GM12878 (cell line): ENCODE data around the gene SLC22A4. TPM values are rescaled to one million over a fixed set of nuclear protein-coding genes. Genes with fewer than 3 reads are reported as not detected.

ENCODE experiments used
- ATAC-seq: fragments of 200-7000 bp; cut with Tn5 transposase; 3 replicates; pipeline ENCODE4 v1.9.1; 2020; ENCODE audit warnings: mild to moderate bottlenecking, moderate library complexity
- BruUV-seq: library from RNA; stranded (reverse); fragments of 400-500 nt; replicated peaks from 2 replicates; lab custom pipeline; 2021; lab: Mats Ljungman, UMichigan
- CTCF ChIA-PET: fragments of 300-600 bp; sonication (Branson Sonifier 250); formaldehyde crosslinking; extraction: SDS; loops from one replicate; lab custom pipeline; 2021; ENCODE audit warnings: inconsistent platforms; lab: Yijun Ruan, JAX
- POLR2A ChIA-PET: fragments of 350-600 bp; formaldehyde crosslinking; extraction: SDS; loops from one replicate; lab custom pipeline; 2021; ENCODE audit warnings: inconsistent platforms; lab: Charles Lee
- RAD21 ChIA-PET: fragments of 300-600 bp; sonication (Branson Sonifier 250); formaldehyde crosslinking; loops from one replicate; lab custom pipeline; 2023; ENCODE audit warnings: antibody characterized with exemption; ENCODE audit not compliant: unreplicated experiment; lab: Charles Lee
- SMC1A ChIA-PET: fragments of 300-600 bp; sonication (Branson Sonifier 250); formaldehyde crosslinking; loops from one replicate; lab custom pipeline; 2023; ENCODE audit not compliant: unreplicated experiment, uncharacterized antibody; lab: Charles Lee
- DNase-seq: peaks from one replicate; pipeline ENCODE4 v3.0.0-alpha.2; 2011; ENCODE audit warnings: low read depth, low spot score
- FAIRE-seq: peaks from 3 replicates; lab custom pipeline; 2011; peaks lifted over from hg19 to GRCh38; lab: Jason Lieb, UNC
- H2AFZ ChIP-seq: 2 replicates; pipeline ENCODE4 v1.6.0; 2011; ENCODE audit warnings: low read depth, low read length, control low read depth; ENCODE audit not compliant: control insufficient read depth
- H3K27ac ChIP-seq: 2 replicates; pipeline ENCODE4 v1.5.1; 2011; ENCODE audit warnings: control low read depth; ENCODE audit not compliant: control insufficient read depth, insufficient read depth
- H3K27me3 ChIP-seq, 2 experiments: replicated peaks in 1 of 2; 2 replicates each; pipeline versions ENCODE4 v1.6.0 to v1.6.1; 2011; ENCODE audit warnings: low read length in 1 of 2; ENCODE audit not compliant: control insufficient read depth in 2 of 2, insufficient read depth in 2 of 2
- H3K36me3 ChIP-seq, 2 experiments: 2 replicates each; pipeline ENCODE4 v1.5.1; 2011; ENCODE audit warnings: low read length in 1 of 2; ENCODE audit not compliant: control insufficient read depth in 2 of 2, insufficient read depth in 2 of 2
- H3K4me1 ChIP-seq: 2 replicates; pipeline ENCODE4 v1.6.1; 2011; ENCODE audit warnings: mild to moderate bottlenecking, low read length, moderate library complexity, mixed read lengths; ENCODE audit not compliant: control insufficient read depth, insufficient read depth
- H3K4me2 ChIP-seq: 2 replicates; pipeline ENCODE4 v1.6.0; 2011; ENCODE audit warnings: control low read depth; ENCODE audit not compliant: control insufficient read depth, insufficient read depth
- H3K4me3 ChIP-seq: fragments of 200-600 bp; sonication (generic); 2 replicates; pipeline ENCODE4 v1.5.1; 2016
- H3K79me2 ChIP-seq: 2 replicates; pipeline ENCODE4 v1.6.0; 2011; ENCODE audit warnings: low read length; ENCODE audit not compliant: control insufficient read depth, insufficient read depth
- H3K9ac ChIP-seq: 2 replicates; pipeline ENCODE4 v1.8.0; 2011; ENCODE audit warnings: low read length, control low read depth, mixed read lengths; ENCODE audit not compliant: control insufficient read depth, insufficient read depth
- H3K9me3 ChIP-seq: replicated peaks from 3 replicates; pipeline ENCODE4 v1.5.1; 2011; ENCODE audit warnings: mild to moderate bottlenecking, low read length; ENCODE audit not compliant: control insufficient read depth, insufficient read depth
- H4K20me1 ChIP-seq: 2 replicates; pipeline ENCODE4 v1.6.0; 2011; ENCODE audit not compliant: control insufficient read depth, insufficient read depth
- GATAD2B ChIP-seq: fragments of 450-650 bp; conservative IDR thresholded peaks from 2 replicates; pipeline ENCODE4 v1.6.1; 2017; ENCODE audit warnings: low read depth, mild to moderate bottlenecking, moderate library complexity
- JUND ChIP-seq: IDR thresholded peaks from 2 replicates; pipeline ENCODE4 v1.6.1; 2012; ENCODE audit warnings: low read depth, mild to moderate bottlenecking, low read length, improper control_type of control experiment, moderate library complexity
- NBN ChIP-seq: fragments of 450-650 bp; IDR thresholded peaks from 2 replicates; pipeline ENCODE4 v1.6.1; 2016
- NR2C1 ChIP-seq: fragments of 450-650 bp; IDR thresholded peaks from 2 replicates; pipeline ENCODE4 v1.6.1; 2017; ENCODE audit warnings: antibody characterized with exemption, mild to moderate bottlenecking, moderate library complexity
- PAX5 ChIP-seq: IDR thresholded peaks from 2 replicates; pipeline ENCODE4 v1.6.1; 2011; ENCODE audit warnings: low read depth, low read length, borderline replicate concordance
- in situ Hi-C: fragments of 300-500 bp; cut with MboI; formaldehyde crosslinking; loops from 9 replicates; pipeline ENCODE4 v1.14.3; 2018; ENCODE audit warnings: mixed read lengths
- intact Hi-C: fragments of 100-400 bp; cut with micrococcal nuclease; formaldehyde crosslinking; loops from one replicate; pipeline ENCODE4 v1.14.2; 2022; ENCODE audit not compliant: unreplicated experiment
- polyA plus RNA-seq, 11 experiments: library from polyadenylated mRNA; depleted of rRNA in 4 of 11; unstranded in 6 of 11; stranded (reverse) in 5 of 11; fragments of >200 nt; fragmentation: Nextera tagmentation in 4 of 11; fragmentation: Illumina TruSeq in 1 of 11; extraction: Ambion mirVana in 4 of 11; extraction: Trizol in 1 of 11; gene quantifications; 1 replicate in 1 of 11; 2 replicates in 10 of 11; pipeline versions ENCODE4 v1.2.1 to v1.2.3, GENCODE V29; 2011 to 2016; ENCODE audit warnings: inconsistent platforms in 2 of 11, missing spikeins in 2 of 11, low read depth in 1 of 11
- total RNA-seq, 4 experiments: library from RNA; depleted of rRNA in 3 of 4; stranded (reverse); fragments of >200 nt in 3 of 4; fragmentation: Illumina TruSeq in 1 of 4; extraction: Trizol in 1 of 4; gene quantifications; 2 replicates each; pipeline versions ENCODE4 v1.2.1 to v1.2.3, GENCODE V29; 2013 to 2021
- TF ChIP-seq, protein P1 (sequence below): fragments of 450-650 bp; formaldehyde crosslinking; IDR thresholded peaks from 2 replicates; pipeline ENCODE4 v1.5.0; 2022; ENCODE audit warnings: mild to moderate bottlenecking, missing genetic modification characterization
- TF ChIP-seq, protein P2 (sequence below): IDR thresholded peaks from 2 replicates; pipeline ENCODE4 v1.6.1; 2012; ENCODE audit warnings: low read depth, low read length, improper control_type of control experiment
- TF ChIP-seq, protein P3 (sequence below): fragments of 450-650 bp; IDR thresholded peaks from 2 replicates; pipeline ENCODE4 v1.6.1; 2018; ENCODE audit warnings: borderline replicate concordance, mild to moderate bottlenecking; ENCODE audit not compliant: partially characterized antibody
- TF ChIP-seq, protein P4 (sequence below): IDR thresholded peaks from 2 replicates; pipeline ENCODE4 v1.6.1; 2011; ENCODE audit warnings: borderline replicate concordance, low read depth, mild to moderate bottlenecking, moderate library complexity, mixed read lengths, low read length; ENCODE audit not compliant: insufficient read depth; ENCODE audit errors: extremely low read length

The SLC22A4 gene
- total and polyA plus RNA-seq, 10 of the 15 experiments (the other 5 are each of a cell fraction or from before 2014, with no cell fraction given): 0.04 to 0.61 (median 0.10) TPM; not detected in 2

DNA sequence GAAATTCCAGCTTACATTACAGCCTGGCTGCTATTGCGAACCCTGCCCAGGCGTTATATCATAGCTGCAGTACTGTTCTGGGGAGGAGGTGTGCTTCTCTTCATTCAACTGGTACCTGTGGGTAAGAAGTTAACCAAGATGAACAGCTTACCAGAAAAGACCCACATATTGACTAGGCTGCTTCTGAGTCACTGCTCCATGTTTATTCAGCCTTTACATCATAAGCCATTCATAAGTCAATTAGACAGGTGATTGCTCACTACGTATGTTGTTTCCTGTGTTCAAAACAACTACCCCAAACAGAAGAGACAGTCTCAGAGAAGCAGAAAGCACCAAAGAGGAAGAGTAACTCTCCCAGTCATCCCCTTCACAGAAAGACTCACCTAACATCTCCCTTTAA is 40.6 kb downstream of the SLC22A4 start (continued):
- TF ChIP-seq, protein P1, sequence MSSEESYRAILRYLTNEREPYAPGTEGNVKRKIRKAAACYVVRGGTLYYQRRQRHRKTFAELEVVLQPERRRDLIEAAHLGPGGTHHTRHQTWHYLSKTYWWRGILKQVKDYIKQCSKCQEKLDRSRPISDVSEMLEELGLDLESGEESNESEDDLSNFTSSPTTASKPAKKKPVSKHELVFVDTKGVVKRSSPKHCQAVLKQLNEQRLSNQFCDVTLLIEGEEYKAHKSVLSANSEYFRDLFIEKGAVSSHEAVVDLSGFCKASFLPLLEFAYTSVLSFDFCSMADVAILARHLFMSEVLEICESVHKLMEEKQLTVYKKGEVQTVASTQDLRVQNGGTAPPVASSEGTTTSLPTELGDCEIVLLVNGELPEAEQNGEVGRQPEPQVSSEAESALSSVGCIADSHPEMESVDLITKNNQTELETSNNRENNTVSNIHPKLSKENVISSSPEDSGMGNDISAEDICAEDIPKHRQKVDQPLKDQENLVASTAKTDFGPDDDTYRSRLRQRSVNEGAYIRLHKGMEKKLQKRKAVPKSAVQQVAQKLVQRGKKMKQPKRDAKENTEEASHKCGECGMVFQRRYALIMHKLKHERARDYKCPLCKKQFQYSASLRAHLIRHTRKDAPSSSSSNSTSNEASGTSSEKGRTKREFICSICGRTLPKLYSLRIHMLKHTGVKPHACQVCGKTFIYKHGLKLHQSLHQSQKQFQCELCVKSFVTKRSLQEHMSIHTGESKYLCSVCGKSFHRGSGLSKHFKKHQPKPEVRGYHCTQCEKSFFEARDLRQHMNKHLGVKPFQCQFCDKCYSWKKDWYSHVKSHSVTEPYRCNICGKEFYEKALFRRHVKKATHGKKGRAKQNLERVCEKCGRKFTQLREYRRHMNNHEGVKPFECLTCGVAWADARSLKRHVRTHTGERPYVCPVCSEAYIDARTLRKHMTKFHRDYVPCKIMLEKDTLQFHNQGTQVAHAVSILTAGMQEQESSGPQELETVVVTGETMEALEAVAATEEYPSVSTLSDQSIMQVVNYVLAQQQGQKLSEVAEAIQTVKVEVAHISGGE (CRISPR knock-in tag): no peak
- TF ChIP-seq JUND: no peak

DNA sequence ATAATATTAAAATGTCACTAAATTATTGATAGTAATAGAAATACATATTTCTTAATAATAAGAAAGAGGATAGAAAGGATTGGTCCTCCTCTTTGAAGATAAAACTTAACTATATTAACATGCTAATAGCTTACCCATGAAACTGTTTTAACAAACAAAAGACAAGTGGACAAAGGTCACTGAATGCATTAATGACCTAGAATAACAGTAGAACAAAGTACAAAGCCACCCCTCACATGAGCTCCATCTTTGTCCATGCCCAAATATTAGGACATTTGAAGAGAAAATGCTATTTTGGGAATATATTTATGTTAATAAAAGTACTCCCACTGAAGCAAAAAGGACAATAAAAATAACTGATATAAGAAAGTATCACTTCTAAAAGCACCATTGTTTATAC is 41.2 kb downstream of the SLC22A4 start:
- Histone ChIP-seq H3K4me1 (no peaks in the 10 kb centered on the region), H2AFZ (no peak overlapping the region), H3K9me3 (no peaks in the 10 kb centered on the region; the same call in 2 of the 3 replicates), H3K4me3 (no peak overlapping the region), H3K9ac (no peak overlapping the region), H3K36me3 (no peaks in the 10 kb centered on the region), H3K4me2 (no peak overlapping the region), H4K20me1 (no peaks in the 10 kb centered on the region), H3K27me3 (no peaks in the 10 kb centered on the region), H3K79me2 (no peaks in the 10 kb centered on the region), H3K27ac (no peak overlapping the region)
- ChIA-PET RAD21 (interaction anchor here (0.7 kb wide), 1 partner anchor 33 kb away, joined by 3 read pairs; no protein-coding TSS in a partner anchor), SMC1A (interaction anchor here (0.7 to 1.4 kb wide), 8 partner anchors 10 to 68 kb away, joined by 3 to 5 read pairs (median 3); partner anchors contain the start of gene SLC22A4), CTCF (interaction anchor here (0.9 to 2.2 kb wide), 5 partner anchors 19 to 133 kb away, joined by 3 to 5 read pairs (median 3); no protein-coding TSS in a partner anchor), POLR2A (no interaction called here)
- FAIRE-seq: no peak
- no peak for ATAC-seq
- in situ Hi-C loops: no loop called here
- DNase-seq: no peak
- no TSS peak for BruUV-seq
- intact Hi-C loops: no loop called here
- TF ChIP-seq PAX5 (no peak), GATAD2B (no peak), NBN (no peak), NR2C1 (no peak)
- TF ChIP-seq, protein P2, sequence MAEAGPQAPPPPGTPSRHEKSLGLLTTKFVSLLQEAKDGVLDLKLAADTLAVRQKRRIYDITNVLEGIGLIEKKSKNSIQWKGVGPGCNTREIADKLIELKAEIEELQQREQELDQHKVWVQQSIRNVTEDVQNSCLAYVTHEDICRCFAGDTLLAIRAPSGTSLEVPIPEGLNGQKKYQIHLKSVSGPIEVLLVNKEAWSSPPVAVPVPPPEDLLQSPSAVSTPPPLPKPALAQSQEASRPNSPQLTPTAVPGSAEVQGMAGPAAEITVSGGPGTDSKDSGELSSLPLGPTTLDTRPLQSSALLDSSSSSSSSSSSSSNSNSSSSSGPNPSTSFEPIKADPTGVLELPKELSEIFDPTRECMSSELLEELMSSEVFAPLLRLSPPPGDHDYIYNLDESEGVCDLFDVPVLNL: no peak
- TF ChIP-seq, protein P3, sequence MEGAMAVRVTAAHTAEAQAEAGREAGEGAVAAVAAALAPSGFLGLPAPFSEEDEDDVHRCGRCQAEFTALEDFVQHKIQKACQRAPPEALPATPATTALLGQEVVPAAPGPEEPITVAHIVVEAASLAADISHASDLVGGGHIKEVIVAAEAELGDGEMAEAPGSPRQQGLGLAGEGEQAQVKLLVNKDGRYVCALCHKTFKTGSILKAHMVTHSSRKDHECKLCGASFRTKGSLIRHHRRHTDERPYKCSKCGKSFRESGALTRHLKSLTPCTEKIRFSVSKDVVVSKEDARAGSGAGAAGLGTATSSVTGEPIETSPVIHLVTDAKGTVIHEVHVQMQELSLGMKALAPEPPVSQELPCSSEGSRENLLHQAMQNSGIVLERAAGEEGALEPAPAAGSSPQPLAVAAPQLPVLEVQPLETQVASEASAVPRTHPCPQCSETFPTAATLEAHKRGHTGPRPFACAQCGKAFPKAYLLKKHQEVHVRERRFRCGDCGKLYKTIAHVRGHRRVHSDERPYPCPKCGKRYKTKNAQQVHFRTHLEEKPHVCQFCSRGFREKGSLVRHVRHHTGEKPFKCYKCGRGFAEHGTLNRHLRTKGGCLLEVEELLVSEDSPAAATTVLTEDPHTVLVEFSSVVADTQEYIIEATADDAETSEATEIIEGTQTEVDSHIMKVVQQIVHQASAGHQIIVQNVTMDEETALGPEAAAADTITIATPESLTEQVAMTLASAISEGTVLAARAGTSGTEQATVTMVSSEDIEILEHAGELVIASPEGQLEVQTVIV: no peak
- TF ChIP-seq, protein P4, sequence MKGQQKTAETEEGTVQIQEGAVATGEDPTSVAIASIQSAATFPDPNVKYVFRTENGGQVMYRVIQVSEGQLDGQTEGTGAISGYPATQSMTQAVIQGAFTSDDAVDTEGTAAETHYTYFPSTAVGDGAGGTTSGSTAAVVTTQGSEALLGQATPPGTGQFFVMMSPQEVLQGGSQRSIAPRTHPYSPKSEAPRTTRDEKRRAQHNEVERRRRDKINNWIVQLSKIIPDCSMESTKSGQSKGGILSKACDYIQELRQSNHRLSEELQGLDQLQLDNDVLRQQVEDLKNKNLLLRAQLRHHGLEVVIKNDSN: no peak
